DMS53 treated with DMSO at 0.1 percent for 48 hours (cell line): ENCODE measurements around the gene INO80C.
"Not testable (repeated sequence)": the region's sequence is repeated elsewhere in the genome, so short reads cannot be mapped to it uniquely, and the experiment has no call there.

Experiments used
- DNase-seq: peaks from one replicate; lab custom pipeline; 2025; ENCODE audit not compliant: unreplicated experiment; lab: John Stamatoyannopoulos, UW

INO80C gene

GRCh38 chr18:35463827-35464226 lies 33.9 kb downstream of the INO80C start:
- DNase-seq: no peak

DNA sequence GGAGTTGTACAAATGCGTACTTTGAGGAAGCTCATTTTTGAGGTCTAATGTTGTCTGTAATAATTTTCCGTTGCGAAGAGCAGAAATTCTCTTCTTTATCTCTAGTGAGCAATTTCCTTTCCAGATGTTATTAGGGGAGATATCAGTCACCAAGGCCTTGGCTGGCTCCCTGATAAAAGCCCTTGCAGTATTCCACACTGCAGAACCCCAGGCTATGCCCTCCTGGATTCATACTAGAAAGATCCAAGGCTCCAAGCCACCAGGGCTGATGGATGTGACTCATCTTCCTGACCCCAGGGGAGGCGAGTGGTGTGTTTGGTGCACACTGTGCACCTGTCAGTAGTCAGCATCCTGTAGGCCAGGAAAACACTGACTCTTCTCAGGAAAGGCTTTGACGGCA lies 34.7 kb downstream of the INO80C start:
- DNase-seq: peak; percentile 51

DNA sequence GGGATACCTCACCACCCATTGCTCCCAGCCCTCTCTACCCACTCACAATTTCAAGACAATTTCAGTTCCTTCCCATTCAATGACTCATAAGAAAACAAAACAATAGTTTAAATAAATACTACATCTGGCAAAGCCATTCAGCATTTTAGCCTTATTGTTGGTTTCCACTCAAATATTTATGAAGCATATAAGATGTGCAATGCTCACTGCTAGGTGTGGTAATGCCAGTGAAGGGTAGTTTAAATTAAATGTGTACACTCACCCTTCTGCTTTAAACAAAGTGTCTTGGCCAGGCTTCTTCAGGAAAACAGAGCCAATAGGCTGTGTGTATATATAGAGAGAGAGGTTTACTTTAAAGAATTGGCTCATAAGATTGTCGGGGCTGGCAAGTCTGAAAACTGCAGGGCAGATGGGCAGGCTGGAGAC lies 37.0 kb downstream of the INO80C start:
- no peak for DNase-seq

DNA sequence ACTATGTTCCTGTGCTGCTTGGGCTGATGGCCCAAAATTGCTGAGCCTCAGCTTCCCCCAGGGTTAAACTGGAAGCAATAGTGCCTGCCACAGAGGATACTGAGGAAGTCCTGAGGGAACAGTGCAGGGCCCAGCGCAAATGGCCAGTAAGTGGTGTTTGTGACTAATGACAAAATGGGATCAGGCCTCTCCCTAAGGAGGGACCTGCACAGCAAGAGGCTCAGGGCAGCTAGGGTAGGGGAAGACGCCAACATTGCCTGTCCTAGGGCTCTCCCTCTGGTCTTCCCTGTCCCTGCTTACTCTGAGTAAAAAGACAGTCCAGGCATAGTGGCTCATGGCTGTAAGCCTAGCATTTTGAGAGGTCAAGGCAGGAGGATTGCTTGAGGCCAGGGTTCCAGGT lies 37.8 kb downstream of the INO80C start:
- no peak for DNase-seq

DNA sequence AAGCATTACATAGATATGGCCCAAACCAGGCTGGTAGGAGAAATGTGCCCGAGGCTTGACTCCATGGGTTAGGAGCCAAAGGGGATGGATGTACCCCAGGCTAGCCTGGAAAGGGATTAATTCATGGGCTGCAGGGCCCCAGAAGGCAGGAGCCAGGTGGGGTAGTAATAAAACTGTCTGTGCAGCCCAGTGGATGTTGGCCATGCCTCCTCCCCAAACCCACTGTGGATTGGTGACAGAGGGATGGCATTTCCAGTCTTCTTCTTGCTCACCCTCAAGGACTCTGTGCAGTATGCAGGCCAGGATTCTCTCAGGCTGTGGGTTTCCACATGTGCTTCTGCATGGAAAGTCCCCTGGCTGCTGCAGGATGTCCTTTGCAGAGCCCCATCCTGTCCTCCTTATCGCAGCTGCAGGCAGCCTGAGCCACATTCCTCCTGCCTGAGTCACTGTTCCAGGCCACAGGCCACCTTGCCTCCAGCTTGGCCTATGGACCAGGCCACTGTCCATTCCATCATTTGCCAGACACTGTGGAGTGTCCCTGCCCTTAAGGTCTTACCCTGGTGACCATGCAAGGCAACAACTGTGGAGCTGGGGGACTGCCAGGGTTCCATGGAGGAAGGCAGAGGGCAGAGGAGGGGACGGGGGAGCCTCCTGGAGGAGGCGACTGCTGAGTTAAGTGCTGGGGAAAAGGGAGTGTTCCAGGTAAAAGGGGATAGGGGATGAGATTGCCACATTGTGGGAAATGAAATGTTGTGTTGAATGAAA lies 38.9 kb downstream of the INO80C start:
- peak; percentile 78 for DNase-seq

GRCh38 chr18:35458271-35458670 lies 39.5 kb downstream of the INO80C start:
- peak; percentile 34 for DNase-seq

DNA sequence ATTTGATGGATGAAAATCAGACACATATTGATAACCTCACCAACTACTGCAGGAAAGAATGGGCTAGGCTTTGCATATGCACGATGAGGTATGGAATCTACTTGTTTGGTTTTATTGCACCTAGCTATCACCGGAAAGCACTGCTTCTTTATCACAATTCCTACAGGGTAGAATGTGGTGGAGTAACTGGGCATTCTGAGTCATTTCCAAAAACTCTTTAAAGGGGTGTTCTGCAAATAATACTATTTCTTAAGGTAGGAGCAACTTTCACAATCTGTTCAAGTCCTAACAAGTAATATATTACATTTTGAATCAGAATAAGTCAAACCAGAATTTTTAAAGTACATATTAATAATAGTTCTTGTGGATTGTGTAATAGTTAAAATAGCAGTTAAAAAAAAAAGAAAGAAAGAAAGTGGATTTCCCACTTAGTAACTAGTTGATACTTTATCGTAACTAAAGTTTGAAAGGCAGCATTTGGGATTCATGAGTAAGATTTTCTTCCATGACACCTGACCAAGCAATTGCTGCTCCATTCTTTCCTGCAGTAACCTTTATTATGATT lies 40.5 kb downstream of the INO80C start:
- no peak for DNase-seq

DNA sequence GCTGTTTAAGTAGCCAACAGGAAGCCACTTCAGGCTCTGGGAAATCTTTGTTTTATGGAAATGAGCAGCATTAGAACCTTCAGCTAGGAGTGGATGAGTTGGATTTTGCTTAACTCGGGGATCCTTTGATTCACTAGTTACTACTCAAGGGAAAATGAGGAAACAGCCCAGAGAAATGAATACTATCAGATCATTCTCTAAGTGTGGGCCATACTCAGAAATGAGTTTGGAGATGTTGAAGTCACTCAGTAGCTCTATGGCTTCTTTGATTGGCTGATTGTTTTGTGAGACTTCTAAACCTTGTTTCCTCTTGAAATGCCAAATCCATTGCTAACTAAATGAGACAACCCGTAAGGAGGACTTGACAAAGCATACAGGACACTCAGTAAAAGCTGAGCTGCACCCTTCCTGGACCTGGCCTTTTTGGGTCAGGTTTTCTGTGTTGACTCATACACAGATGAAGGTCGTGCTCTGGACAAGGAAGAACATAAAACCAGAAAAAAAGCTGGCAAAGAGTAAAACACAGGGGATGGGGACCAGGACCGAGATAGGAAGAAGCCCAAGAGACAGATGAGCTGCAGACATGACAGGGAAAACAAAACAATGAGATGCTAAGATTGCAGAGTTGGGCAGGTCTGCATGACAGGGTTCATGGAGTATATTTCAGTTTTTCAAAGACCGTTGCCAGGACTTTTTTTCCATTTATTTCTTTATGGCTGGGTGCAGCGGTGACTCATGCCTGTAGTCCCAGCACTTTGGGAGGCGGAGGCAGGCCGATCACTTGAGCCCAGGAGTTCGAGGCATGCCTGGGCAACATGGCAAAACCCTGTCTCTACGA lies 41.6 kb downstream of the INO80C start:
- no peak for DNase-seq

DNA sequence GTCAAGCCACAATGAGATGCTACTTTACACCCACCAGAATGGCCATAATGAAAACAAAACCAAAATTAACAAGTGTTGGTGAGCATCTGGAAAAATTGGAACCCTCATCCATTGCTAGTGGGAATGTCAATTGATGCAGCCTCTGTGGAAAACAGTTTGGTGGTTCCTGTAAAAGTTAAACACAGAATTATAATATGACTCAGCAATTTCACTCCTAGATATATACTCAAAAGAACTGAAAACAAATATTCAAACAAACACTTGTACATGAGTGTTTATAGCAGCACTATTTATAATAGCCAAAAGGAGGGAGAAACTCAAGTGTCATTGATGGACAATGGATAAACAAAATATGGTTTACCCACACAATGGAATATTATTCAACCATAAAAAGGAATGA lies 43.0 kb downstream of the INO80C start:
- peak; percentile 87 for DNase-seq

- DNase-seq: not testable (repeated sequence)
These were observed 44.7 kb downstream of the INO80C start for GRCh38 chr18:35453065-35453464.

GRCh38 chr18:35451916-35452315 lies 45.8 kb downstream of the INO80C start:
- DNase-seq: no peak

DNA sequence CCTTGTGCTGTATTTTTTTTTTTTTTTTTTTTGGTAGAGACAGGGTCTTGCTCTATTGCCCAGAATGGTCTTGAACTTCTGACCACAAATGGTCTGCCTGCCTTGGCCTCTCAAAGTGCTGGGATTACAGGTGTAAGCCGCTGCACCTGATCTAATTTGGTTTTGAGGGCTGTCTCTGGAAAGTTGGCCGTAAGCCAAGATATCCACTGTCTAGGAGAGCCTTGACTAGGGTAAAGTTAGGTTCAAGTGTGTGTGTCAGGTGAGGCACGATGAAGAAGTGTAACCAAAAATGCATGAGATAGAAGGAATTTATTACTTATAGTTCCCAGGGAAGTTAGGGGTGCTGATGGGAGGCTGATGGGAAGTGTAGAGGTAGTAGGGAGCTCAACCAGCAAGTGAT lies 46.7 kb downstream of the INO80C start:
- no peak for DNase-seq

DNA sequence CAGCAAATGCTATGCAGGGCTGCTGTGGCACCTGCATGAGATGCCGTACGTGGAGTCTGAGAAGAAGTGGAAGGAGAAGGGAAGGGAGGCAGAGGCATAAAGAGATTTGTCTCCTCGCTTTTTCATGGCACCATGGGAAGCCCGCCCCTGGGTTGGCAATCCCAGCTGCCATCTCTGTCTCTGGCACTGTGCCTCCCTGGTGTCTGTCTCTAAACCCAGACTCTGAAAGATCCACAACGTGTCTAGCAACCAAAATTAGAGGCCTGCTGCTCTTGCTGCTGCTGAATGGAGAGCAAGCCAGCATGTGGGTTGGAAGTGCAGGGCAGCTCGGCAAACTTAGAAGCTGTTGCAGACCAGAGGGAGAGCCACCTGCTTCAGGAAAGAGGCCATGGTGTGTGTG lies 53.1 kb downstream of the INO80C start:
- no peak for DNase-seq

DNA sequence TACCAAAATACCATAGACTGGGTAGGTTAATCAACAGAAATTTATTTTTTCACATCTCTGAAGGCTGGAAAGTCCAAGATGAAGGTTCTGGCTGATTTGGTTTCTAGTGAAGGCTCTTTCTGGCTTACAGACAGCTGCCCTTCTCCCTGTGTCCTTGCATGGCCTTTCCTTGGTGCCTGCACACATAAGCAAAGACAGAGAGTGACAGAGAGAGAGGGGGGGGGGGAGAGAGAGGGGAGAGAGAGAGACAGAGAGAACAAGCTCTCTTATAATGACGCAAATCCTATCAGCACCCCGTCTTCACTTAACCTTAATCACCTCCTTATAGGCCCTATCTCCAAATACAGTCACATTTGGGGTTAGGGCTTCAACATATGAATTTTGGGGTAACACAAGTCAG lies 53.9 kb downstream of the INO80C start:
- no peak for DNase-seq

- no peak for DNase-seq
These were observed 54.3 kb downstream of the INO80C start for GRCh38 chr18:35443434-35443833.

GRCh38 chr18:35442701-35443100 lies 55.1 kb downstream of the INO80C start:
- no peak for DNase-seq

DNA sequence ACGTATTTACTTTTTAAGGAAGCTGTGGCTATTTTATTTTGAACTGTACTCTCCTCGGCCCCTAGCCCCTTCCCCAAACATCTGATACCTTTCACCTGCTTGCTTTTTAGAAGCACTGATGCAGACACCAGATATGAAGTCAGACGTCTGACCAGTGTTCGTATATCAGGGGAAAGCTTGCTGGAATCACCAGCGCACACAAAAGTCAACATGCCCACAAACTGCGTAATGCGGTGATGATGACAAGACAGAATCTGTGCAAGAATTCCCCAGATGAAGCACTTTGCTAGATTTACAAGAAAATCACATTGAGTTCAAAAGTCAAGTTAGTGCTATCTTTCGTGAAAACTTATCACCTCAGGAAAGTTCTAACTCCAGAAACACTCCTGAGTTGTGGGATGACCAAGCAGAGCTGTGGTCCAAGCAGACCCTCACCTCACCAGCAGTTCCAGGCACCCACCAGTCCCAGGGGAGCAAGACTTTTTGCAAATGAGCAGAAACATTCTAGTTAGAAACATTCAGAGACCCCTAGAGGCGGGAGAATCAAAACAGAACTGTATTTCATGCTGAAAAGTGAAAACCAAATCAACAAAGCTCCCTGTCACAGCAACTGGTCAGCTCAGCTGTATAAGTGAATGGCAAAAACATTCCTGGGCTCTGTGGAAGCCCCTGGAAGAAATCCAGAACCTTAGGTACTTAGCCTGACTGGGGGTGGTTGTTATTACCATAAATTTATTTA lies 55.7 kb downstream of the INO80C start:
- no peak for DNase-seq

GRCh38 chr18:35438480-35439234 lies 59.1 kb downstream of the INO80C start:
- DNase-seq: no peak

DNA sequence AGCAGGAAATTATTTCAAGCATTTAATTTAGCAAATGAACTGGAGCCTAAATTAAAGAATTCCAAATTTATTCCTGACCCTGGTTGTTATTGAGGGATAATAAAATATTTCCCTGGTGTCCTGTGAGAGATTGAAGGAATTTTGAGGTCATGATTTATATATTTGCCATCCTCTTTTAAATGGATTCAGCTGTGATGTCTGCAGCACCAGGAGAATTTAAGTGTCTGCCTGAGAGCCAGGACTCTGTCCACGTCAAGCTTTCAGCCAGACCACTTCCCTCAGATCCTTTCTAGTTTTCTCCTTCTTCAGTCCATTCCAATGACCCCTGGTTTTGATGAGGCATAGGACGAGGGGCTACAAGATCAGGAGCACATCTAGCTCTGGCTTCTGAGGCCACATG lies 59.9 kb downstream of the INO80C start:
- DNase-seq: no peak

- DNase-seq: no peak
These were observed 61.6 kb downstream of the INO80C start for GRCh38 chr18:35436076-35436649.
